ENCODE measurements around the gene CHURC1.

GRCh38 chr14:64920465-64920864 is 6.2 kb downstream of the CHURC1 start:
- no peak for TF ChIP-seq CHD1 (IDR thresholded peaks at IDR 0.05; ENCODE audit: low read depth, low read length)
- TF ChIP-seq CTCF (conservative IDR thresholded peaks at IDR 0.05; ENCODE audit: low read depth, low read length), result no peak
- no peak for TF ChIP-seq RFX5 (IDR thresholded peaks at IDR 0.05; ENCODE audit: low read depth, low read length)
- TF ChIP-seq POLR2A (IDR thresholded peaks at IDR 0.05; ENCODE audit: low read depth, low read length), result no peak
